H1 (cell line): Measurements from ENCODE around the gene ALKAL2. TPM values are rescaled to one million over a fixed set of nuclear protein-coding genes. Genes with fewer than 3 reads are reported as not detected.

Experiments used
- CTCF ChIA-PET: fragments of 300-600 bp; sonication (Branson Sonifier 250); formaldehyde crosslinking; loops from one replicate; lab custom pipeline; 2021; ENCODE audit not compliant: partially characterized antibody; lab: Charles Lee
- POLR2A ChIA-PET: fragments of 300-600 bp; sonication (Branson Sonifier 250); formaldehyde crosslinking; loops from one replicate; lab custom pipeline; 2021; ENCODE audit warnings: inconsistent platforms; ENCODE audit not compliant: partially characterized antibody; lab: Charles Lee
- DNase-seq, 2 experiments: peaks; one replicate each; pipeline versions ENCODE4 v3.0.0 to v3.0.0-alpha.2; 2010 to 2022; ENCODE audit warnings: low spot score in 2 of 2, low read depth in 1 of 2, mixed read lengths in 1 of 2
- FAIRE-seq: peaks from 2 replicates; lab custom pipeline; 2011; peaks lifted over from hg19 to GRCh38; lab: Jason Lieb, UNC
- H2AFZ ChIP-seq: 2 replicates; pipeline ENCODE4 v1.8.1; 2012; ENCODE audit warnings: low read length, inconsistent platforms
- H2AK5ac ChIP-seq: 2 replicates; pipeline ENCODE4 v1.6.1; 2013; ENCODE audit warnings: low read depth, low read length
- H2BK120ac ChIP-seq: replicated peaks from 2 replicates; pipeline ENCODE3; 2013; ENCODE audit warnings: low read depth, low read length, inconsistent platforms
- H2BK12ac ChIP-seq: 2 replicates; pipeline ENCODE4 v1.6.1; 2013; ENCODE audit warnings: low read depth, low read length
- H2BK15ac ChIP-seq: 2 replicates; pipeline ENCODE4 v1.6.1; 2013; ENCODE audit warnings: low read length
- H2BK20ac ChIP-seq: 2 replicates; pipeline ENCODE4 v1.6.1; 2013; ENCODE audit warnings: low read length
- H2BK5ac ChIP-seq: 2 replicates; pipeline ENCODE4 v1.6.1; 2013; ENCODE audit warnings: low read depth, low read length
- H3K14ac ChIP-seq: 2 replicates; pipeline ENCODE4 v1.6.1; 2013; ENCODE audit warnings: inconsistent platforms; ENCODE audit not compliant: insufficient read length
- H3K18ac ChIP-seq: 2 replicates; pipeline ENCODE4 v1.6.1; 2013; ENCODE audit warnings: low read length; ENCODE audit errors: extremely low read depth
- H3K23ac ChIP-seq: 2 replicates; pipeline ENCODE4 v1.6.1; 2013; ENCODE audit warnings: inconsistent platforms; ENCODE audit not compliant: insufficient read length
- H3K23me2 ChIP-seq: 2 replicates; pipeline ENCODE4 v1.6.1; 2013; ENCODE audit warnings: low read depth, low read length
- H3K27ac ChIP-seq: 2 replicates; pipeline ENCODE4 v1.6.1; 2011; ENCODE audit warnings: low read depth, low read length, inconsistent platforms
- H3K27me3 ChIP-seq, 4 experiments: replicated peaks in 1 of 4; 1 replicate in 1 of 4; 2 replicates in 3 of 4; pipeline versions ENCODE4 v1.6.1 to v1.8.1; 2011 to 2013; ENCODE audit warnings: low read length in 3 of 4, mild to moderate bottlenecking in 3 of 4, inconsistent platforms in 2 of 4, mixed read lengths in 2 of 4, moderate library complexity in 1 of 4; ENCODE audit not compliant: control insufficient read depth in 3 of 4, insufficient read depth in 3 of 4; ENCODE audit errors: extremely low read depth in 1 of 4
- H3K36me3 ChIP-seq, 4 experiments: 2 replicates each; pipeline versions ENCODE4 v1.6.1 to v1.8.1; 2011 to 2013; ENCODE audit warnings: mild to moderate bottlenecking in 4 of 4, low read length in 3 of 4, moderate library complexity in 2 of 4, control low read depth in 1 of 4, inconsistent platforms in 1 of 4; ENCODE audit not compliant: insufficient read depth in 4 of 4, control insufficient read depth in 2 of 4
- H3K4ac ChIP-seq: replicated peaks from 2 replicates; pipeline ENCODE3; 2013; ENCODE audit warnings: low read length, low read depth, mixed read lengths, inconsistent platforms; ENCODE audit not compliant: insufficient read length
- H3K4me1 ChIP-seq, 4 experiments: replicated peaks in 1 of 4; 1 replicate in 1 of 4; 2 replicates in 3 of 4; pipeline versions ENCODE4 v1.6.1 to v1.8.1; 2011 to 2013; ENCODE audit warnings: low read length in 3 of 4, inconsistent platforms in 2 of 4, mixed read lengths in 1 of 4; ENCODE audit not compliant: insufficient read depth in 4 of 4, control insufficient read depth in 3 of 4
- H3K4me2 ChIP-seq, 2 experiments: 2 replicates each; pipeline versions ENCODE4 v1.6.1 to v1.8.1; 2011 to 2013; ENCODE audit warnings: low read depth in 2 of 2, low read length in 2 of 2, control low read depth in 1 of 2, inconsistent platforms in 1 of 2, mild to moderate bottlenecking in 1 of 2; ENCODE audit not compliant: insufficient read depth in 1 of 2
- H3K4me3 ChIP-seq, 4 experiments: fragments of 200-600, 300-600 bp in 1 of 4; sonication (generic), shearing (Covaris generic), sonication (Bioruptor Twin) in 1 of 4; 2 replicates each; pipeline versions ENCODE4 v1.5.1 to v1.8.1; 2011 to 2016; ENCODE audit warnings: low read length in 4 of 4, low read depth in 3 of 4, control low read depth in 2 of 4, inconsistent platforms in 2 of 4, mild to moderate bottlenecking in 2 of 4, mixed read lengths in 1 of 4, moderate library complexity in 1 of 4; ENCODE audit not compliant: insufficient read depth in 2 of 4; ENCODE audit errors: extremely low read depth in 1 of 4
- H3K56ac ChIP-seq: replicated peaks from 2 replicates; pipeline ENCODE3; 2013; ENCODE audit warnings: low read depth, mild to moderate bottlenecking, mixed read lengths, low read length, inconsistent platforms; ENCODE audit not compliant: insufficient read length
- H3K79me1 ChIP-seq: 2 replicates; pipeline ENCODE4 v1.6.1; 2013; ENCODE audit warnings: low read depth, low read length, control low read depth
- H3K79me2 ChIP-seq, 2 experiments: 2 replicates each; pipeline versions ENCODE4 v1.6.1 to v1.8.1; 2012 to 2013; ENCODE audit warnings: low read length in 2 of 2, mild to moderate bottlenecking in 2 of 2, inconsistent platforms in 1 of 2; ENCODE audit not compliant: insufficient read depth in 2 of 2, control insufficient read depth in 1 of 2
- H3K9ac ChIP-seq, 4 experiments: replicated peaks in 1 of 4; 1 replicate in 1 of 4; 2 replicates in 3 of 4; pipeline versions ENCODE4 v1.6.1 to v1.8.1; 2011 to 2013; ENCODE audit warnings: low read depth in 3 of 4, low read length in 3 of 4, control low read depth in 2 of 4, mild to moderate bottlenecking in 2 of 4, moderate library complexity in 2 of 4, inconsistent platforms in 1 of 4; ENCODE audit errors: extremely low read depth in 1 of 4
- H3K9me3 ChIP-seq, 2 experiments: 2 replicates each; pipeline versions ENCODE4 v1.6.1 to v1.8.1; 2012 to 2013; ENCODE audit warnings: mild to moderate bottlenecking in 2 of 2, moderate library complexity in 2 of 2, control low read depth in 1 of 2, inconsistent platforms in 1 of 2, low read depth in 1 of 2, low read length in 1 of 2, mixed read lengths in 1 of 2; ENCODE audit not compliant: insufficient read depth in 2 of 2
- H4K20me1 ChIP-seq, 2 experiments: replicated peaks in 1 of 2; 2 replicates each; pipeline versions ENCODE3 to v1.8.1; 2011 to 2013; ENCODE audit warnings: inconsistent platforms in 2 of 2, low read length in 2 of 2, mild to moderate bottlenecking in 1 of 2; ENCODE audit not compliant: insufficient read depth in 2 of 2, control insufficient read depth in 1 of 2
- H4K5ac ChIP-seq: 2 replicates; pipeline ENCODE4 v1.6.1; 2013; ENCODE audit warnings: low read length, low read depth, mixed read lengths, inconsistent platforms; ENCODE audit not compliant: insufficient read length
- H4K8ac ChIP-seq: 2 replicates; pipeline ENCODE4 v1.8.0; 2013; ENCODE audit warnings: mild to moderate bottlenecking, moderate library complexity, low read length, inconsistent platforms; ENCODE audit not compliant: insufficient read depth; ENCODE audit errors: extremely low read depth
- H4K91ac ChIP-seq: replicated peaks from 2 replicates; pipeline ENCODE3; 2013; ENCODE audit warnings: low read length, mixed read lengths, inconsistent platforms; ENCODE audit not compliant: insufficient read length
- SRF ChIP-seq: IDR thresholded peaks from 2 replicates; pipeline ENCODE4 v1.6.1; 2011; ENCODE audit warnings: mild to moderate bottlenecking, low read depth, low read length, moderate library complexity
- WGBS, 2 experiments: shearing (Covaris generic) in 1 of 2; methylation state at CpG; one replicate each; pipeline versions ENCODE4 v1.1.6 to v1.1.7; 2013 to 2015; ENCODE audit warnings: low lambda C conversion rate in 2 of 2, mixed read lengths in 2 of 2, inconsistent platforms in 1 of 2, low coverage in 1 of 2, missing lambda C conversion rate in 1 of 2; ENCODE audit not compliant: insufficient replicate concordance in 2 of 2, insufficient coverage in 1 of 2, insufficient read length in 1 of 2; ENCODE audit errors: extremely low coverage in 1 of 2, missing lambda C conversion rate in 1 of 2; 5-methylcytosine and 5-hydroxymethylcytosine counted together
- polyA plus RNA-seq, 7 experiments: library from polyadenylated mRNA; depleted of rRNA in 3 of 7; stranded (reverse) in 5 of 7; unstranded in 2 of 7; fragments of >200 nt in 5 of 7; fragments of 200-250 nt in 2 of 7; gene quantifications; 1 replicate in 5 of 7; 2 replicates in 1 of 7; 4 replicates in 1 of 7; pipeline versions ENCODE4 v1.2.1 to v1.2.3, GENCODE V29; 2011 to 2013; ENCODE audit warnings: missing spikeins in 2 of 7, mixed read lengths in 2 of 7
- total RNA-seq: library from RNA; stranded (reverse); fragmentation: NEBNext Ultra II Directional; extraction: Animal tissue kit (Norgen Biotek cat#: 25700); gene quantifications from 2 replicates; pipeline ENCODE4 v1.2.1, GENCODE V29; 2021

Gene ALKAL2
- total and polyA plus RNA-seq, 2 of the 8 experiments (the other 6 are each of a cell fraction or from before 2014, with no cell fraction given), result 4.6 to 11.5 TPM

DNA sequence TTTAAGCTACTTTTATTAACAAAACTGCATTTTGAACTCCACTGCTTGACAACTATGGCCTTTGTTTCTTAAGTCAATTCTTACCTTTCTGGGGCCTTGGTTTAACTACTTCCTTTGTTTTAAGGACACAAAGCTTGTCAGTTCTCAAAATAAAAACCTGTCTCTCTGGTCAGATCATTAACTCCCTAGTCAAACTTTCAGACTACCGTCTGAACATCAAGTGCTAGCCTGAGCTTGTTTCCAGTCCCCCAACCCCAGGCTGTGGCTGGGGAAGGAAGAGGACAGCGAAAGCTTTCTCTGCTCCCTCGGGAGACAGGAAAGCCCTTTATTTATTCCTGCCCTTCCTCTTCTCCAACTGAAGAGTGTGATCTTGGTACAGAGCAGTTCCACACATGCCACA is 25.8 kb downstream of the ALKAL2 start:
- Histone ChIP-seq H3K14ac (no peak overlapping the region), H3K23me2 (peaks cover 9% of the 10 kb centered on the region; the same call in 1 of the 2 replicates), H4K8ac (no peak overlapping the region), H2BK15ac (no peak overlapping the region), H2BK5ac (no peak overlapping the region), H2AK5ac (no peak overlapping the region), H3K27ac (no peak overlapping the region), H2BK20ac (no peak overlapping the region), H3K79me1 (peaks cover 3% of the 10 kb centered on the region; the same call in 1 of the 2 replicates), H3K4me1 (peaks cover 0 to 7% (median 4%) of the 10 kb centered on the region in 4 experiments; a peak in 4 of 7 replicates), H4K5ac (no peak overlapping the region), H4K20me1 (peaks cover 0 to 18% of the 10 kb centered on the region in 2 experiments), H4K91ac (no peak overlapping the region), H3K23ac (no peak overlapping the region), H2BK12ac (no peak overlapping the region), H3K9me3 (peaks cover 11 to 12% of the 10 kb centered on the region in 2 experiments), H3K56ac (no peak overlapping the region), H3K4ac (no peak overlapping the region), H2BK120ac (no peak overlapping the region), H2AFZ (no peak overlapping the region), H3K36me3 (peaks cover 0 to 18% (median 0%) of the 10 kb centered on the region in 4 experiments; a peak in 3 of 8 replicates), H3K4me3 (0 out of 8 replicates have a peak overlapping the region, but pooled peaks of 1 of the 4 experiments have one; percentile 71), H3K79me2 (peaks cover 22 to 49% of the 10 kb centered on the region in 2 experiments), H3K9ac (no peak overlapping the region), H3K27me3 (peaks cover 0 to 9% (median 5%) of the 10 kb centered on the region in 4 experiments; a peak in 5 of 7 replicates), H3K4me2 (no peak overlapping the region), H3K18ac (no peak overlapping the region)
- WGBS, 2 experiments, result 70% methylated on average over 3 of the region's 3 CpGs; no CpG with 5 or more reads in 1 of the 2 experiments
- FAIRE-seq (no peak), DNase-seq (no peak)
- CTCF ChIA-PET, result interaction anchor here (0.7 to 1.7 kb wide), 3 partner anchors 15 to 374 kb away, joined by 3 to 9 read pairs (median 3); no protein-coding TSS in a partner anchor
- POLR2A ChIA-PET, result interaction anchor here (0.7 to 1.9 kb wide), 5 partner anchors 11 to 403 kb away, joined by 3 to 5 read pairs (median 3); no protein-coding TSS in a partner anchor
- no peak for TF ChIP-seq SRF
